RWPE2 (cell line): ENCODE results near the gene DGKI.

ENCODE experiments used
- ATAC-seq: fragments of 200-7000 bp; cut with Tn5 transposase; 3 replicates; pipeline ENCODE4 v1.9.1; 2021; ENCODE audit warnings: low read depth
- DNase-seq: peaks from one replicate; pipeline ENCODE4 v3.0.0-alpha.2; 2020; ENCODE audit warnings: low spot score
- H3K27ac ChIP-seq: fragments of 450-650 bp; 2 replicates; pipeline ENCODE4 v1.5.1; 2017; ENCODE audit warnings: mild to moderate bottlenecking; ENCODE audit not compliant: poor library complexity, severe bottlenecking
- H3K27me3 ChIP-seq: fragments of 250-450 bp; sonication (Bioruptor Pico); 2 replicates; pipeline ENCODE4 v1.5.1; 2021; ENCODE audit warnings: mild to moderate bottlenecking, moderate library complexity; ENCODE audit not compliant: insufficient read depth, poor library complexity, severe bottlenecking
- H3K36me3 ChIP-seq: fragments of 250-450 bp; sonication (Bioruptor Pico); 2 replicates; pipeline ENCODE4 v1.5.1; 2020; ENCODE audit warnings: low read depth, mild to moderate bottlenecking, moderate library complexity
- H3K4me1 ChIP-seq: fragments of 250-450 bp; sonication (Bioruptor Pico); 2 replicates; pipeline ENCODE4 v1.5.1; 2021; ENCODE audit warnings: mild to moderate bottlenecking, moderate library complexity; ENCODE audit not compliant: insufficient read depth, poor library complexity, severe bottlenecking
- H3K4me3 ChIP-seq: fragments of 250-450 bp; sonication (Bioruptor Pico); 2 replicates; pipeline ENCODE4 v1.5.1; 2021; ENCODE audit warnings: mild to moderate bottlenecking, moderate library complexity; ENCODE audit not compliant: severe bottlenecking
- H3K9me3 ChIP-seq: fragments of 250-450 bp; sonication (Bioruptor Pico); 2 replicates; pipeline ENCODE4 v1.5.1; 2021; ENCODE audit warnings: mild to moderate bottlenecking, moderate library complexity; ENCODE audit not compliant: severe bottlenecking
- CTCF ChIP-seq: fragments of 450-650 bp; IDR thresholded peaks from one replicate; pipeline ENCODE4 v1.5.1; 2017; ENCODE audit warnings: mild to moderate bottlenecking, moderate library complexity; ENCODE audit not compliant: poor library complexity, severe bottlenecking

DGKI gene

GRCh38 chr7:137381045-137381444, 465.7 kb downstream of the DGKI start:
- ATAC-seq (no peak), DNase-seq (no peak)
- no peak for TF ChIP-seq CTCF
- H3K27ac ChIP-seq, result no peak overlapping the region
- H3K4me1 ChIP-seq, result no peaks in the 10 kb centered on the region
- H3K9me3 ChIP-seq, result no peaks in the 10 kb centered on the region
- H3K4me3 ChIP-seq, result no peak overlapping the region
- peaks cover 20% of the 10 kb centered on the region for H3K27me3 ChIP-seq
- no peaks in the 10 kb centered on the region for H3K36me3 ChIP-seq

GRCh38 chr7:137373507-137373906, 473.3 kb downstream of the DGKI start:
- Histone ChIP-seq H3K9me3 (no peaks in the 10 kb centered on the region), H3K4me1 (no peaks in the 10 kb centered on the region), H3K36me3 (no peaks in the 10 kb centered on the region), H3K4me3 (no peak overlapping the region), H3K27ac (no peak overlapping the region), H3K27me3 (no peaks in the 10 kb centered on the region)
- no peak for DNase-seq
- no peak for ATAC-seq
- no peak for TF ChIP-seq CTCF

GRCh38 chr7:137371616-137372015, 475.2 kb downstream of the DGKI start:
- ATAC-seq, result no peak
- Histone ChIP-seq H3K36me3 (no peaks in the 10 kb centered on the region), H3K9me3 (no peaks in the 10 kb centered on the region), H3K4me1 (no peaks in the 10 kb centered on the region), H3K27ac (no peak overlapping the region), H3K27me3 (no peaks in the 10 kb centered on the region), H3K4me3 (no peak overlapping the region)
- no peak for TF ChIP-seq CTCF
- no peak for DNase-seq

- TF ChIP-seq CTCF, result no peak
- Histone ChIP-seq H3K36me3 (no peaks in the 10 kb centered on the region), H3K4me1 (no peaks in the 10 kb centered on the region), H3K4me3 (no peak overlapping the region), H3K9me3 (no peaks in the 10 kb centered on the region), H3K27ac (no peak overlapping the region), H3K27me3 (no peaks in the 10 kb centered on the region)
- no peak for DNase-seq
- no peak for ATAC-seq
Measured at GRCh38 chr7:137366995-137367394, 479.8 kb downstream of the DGKI start.

- no peaks in the 10 kb centered on the region for H3K36me3 ChIP-seq
- ATAC-seq, result no peak
- H3K9me3 ChIP-seq, result peaks cover 14% of the 10 kb centered on the region
- H3K4me1 ChIP-seq, result no peaks in the 10 kb centered on the region
- no peak overlapping the region for H3K4me3 ChIP-seq
- TF ChIP-seq CTCF, result no peak
- H3K27me3 ChIP-seq, result no peaks in the 10 kb centered on the region
- H3K27ac ChIP-seq, result no peak overlapping the region
- no peak for DNase-seq
Measured at GRCh38 chr7:137363683-137364082, 483.1 kb downstream of the DGKI start.
